ENCODE results near the gene LEAP2.

Gene LEAP2

GRCh38 chr5:132877466-132877865 is 4.0 kb downstream of the LEAP2 start:
- TF ChIP-seq CTCF (IDR thresholded peaks at IDR 0.05; ENCODE audit: low read depth, low read length, missing control alignments), result no peak
- no peak overlapping the region for H3K4me3 ChIP-seq (replicated peaks; ENCODE audit: low read depth, low read length)
- DNase-seq (ENCODE audit: extremely low read depth, low read depth), result no peak

GRCh38 chr5:132877938-132878337 is 4.5 kb downstream of the LEAP2 start:
- TF ChIP-seq CTCF (IDR thresholded peaks at IDR 0.05; ENCODE audit: low read depth, low read length, missing control alignments), result no peak
- no peak for DNase-seq (ENCODE audit: extremely low read depth, low read depth)
- no peak overlapping the region for H3K4me3 ChIP-seq (replicated peaks; ENCODE audit: low read depth, low read length)

GRCh38 chr5:132883261-132883834 is 9.9 kb downstream of the LEAP2 start:
- TF ChIP-seq CTCF (IDR thresholded peaks at IDR 0.05; ENCODE audit: low read depth, low read length, missing control alignments), result peak; percentile 67

GRCh38 chr5:132884548-132884947 is 11.1 kb downstream of the LEAP2 start:
- DNase-seq (ENCODE audit: extremely low read depth, low read depth), result no peak
- H3K4me3 ChIP-seq (replicated peaks; ENCODE audit: low read depth, low read length), result no peak overlapping the region
- TF ChIP-seq CTCF (IDR thresholded peaks at IDR 0.05; ENCODE audit: low read depth, low read length, missing control alignments), result no peak

More at GRCh38 chr5:132883261-132883834, 9.9 kb downstream of the LEAP2 start:
- DNase-seq (ENCODE audit: extremely low read depth, low read depth), result peak; percentile 45
- no peak overlapping the region for H3K4me3 ChIP-seq (replicated peaks; ENCODE audit: low read depth, low read length)

- DNase-seq (ENCODE audit: extremely low read depth, low read depth), result no peak
- no peak overlapping the region for H3K4me3 ChIP-seq (replicated peaks; ENCODE audit: low read depth, low read length)
- no peak for TF ChIP-seq CTCF (IDR thresholded peaks at IDR 0.05; ENCODE audit: low read depth, low read length, missing control alignments)
Observed at GRCh38 chr5:132886064-132886823, 12.8 kb downstream of the LEAP2 start.

- no peak for TF ChIP-seq CTCF (IDR thresholded peaks at IDR 0.05; ENCODE audit: low read depth, low read length, missing control alignments)
- no peak for DNase-seq (ENCODE audit: extremely low read depth, low read depth)
- H3K4me3 ChIP-seq (replicated peaks; ENCODE audit: low read depth, low read length), result no peak overlapping the region
Observed at GRCh38 chr5:132887283-132887682, 13.8 kb downstream of the LEAP2 start.

Measured in HFF-Myc (cell line).